Muscle layer of duodenum (tissue), 2 donors: Measurements from ENCODE around the gene ARG2.

Source experiments
- H3K27ac ChIP-seq: one replicate; pipeline ENCODE4 v1.7.0; 2013; ENCODE audit warnings: mild to moderate bottlenecking, low read length
- H3K27me3 ChIP-seq: one replicate; pipeline ENCODE4 v1.7.0; 2013; ENCODE audit warnings: low read depth, mild to moderate bottlenecking, control low read depth, low read length
- H3K36me3 ChIP-seq, 2 donors: one replicate each; pipeline ENCODE4 v1.7.0; 2013; ENCODE audit warnings: low read length in 2 of 2, control low read depth in 1 of 2, mild to moderate bottlenecking in 1 of 2; ENCODE audit not compliant: insufficient read depth in 2 of 2, control insufficient read depth in 1 of 2
- H3K4me1 ChIP-seq, 2 donors: one replicate each; pipeline ENCODE4 v1.7.0; 2013; ENCODE audit warnings: low read length in 2 of 2, mild to moderate bottlenecking in 2 of 2, control low read depth in 1 of 2, moderate library complexity in 1 of 2; ENCODE audit not compliant: insufficient read depth in 2 of 2, control insufficient read depth in 1 of 2
- H3K4me3 ChIP-seq, 2 donors: one replicate each; pipeline ENCODE4 v1.7.0; 2013; ENCODE audit warnings: low read length in 2 of 2, low read depth in 1 of 2, mild to moderate bottlenecking in 1 of 2
- H3K9me3 ChIP-seq, 2 donors: one replicate each; pipeline ENCODE4 v1.7.0; 2013; ENCODE audit warnings: low read length in 2 of 2, control low read depth in 1 of 2, mild to moderate bottlenecking in 1 of 2; ENCODE audit not compliant: control insufficient read depth in 1 of 2
- donor health status: healthy.

ARG2 gene

DNA sequence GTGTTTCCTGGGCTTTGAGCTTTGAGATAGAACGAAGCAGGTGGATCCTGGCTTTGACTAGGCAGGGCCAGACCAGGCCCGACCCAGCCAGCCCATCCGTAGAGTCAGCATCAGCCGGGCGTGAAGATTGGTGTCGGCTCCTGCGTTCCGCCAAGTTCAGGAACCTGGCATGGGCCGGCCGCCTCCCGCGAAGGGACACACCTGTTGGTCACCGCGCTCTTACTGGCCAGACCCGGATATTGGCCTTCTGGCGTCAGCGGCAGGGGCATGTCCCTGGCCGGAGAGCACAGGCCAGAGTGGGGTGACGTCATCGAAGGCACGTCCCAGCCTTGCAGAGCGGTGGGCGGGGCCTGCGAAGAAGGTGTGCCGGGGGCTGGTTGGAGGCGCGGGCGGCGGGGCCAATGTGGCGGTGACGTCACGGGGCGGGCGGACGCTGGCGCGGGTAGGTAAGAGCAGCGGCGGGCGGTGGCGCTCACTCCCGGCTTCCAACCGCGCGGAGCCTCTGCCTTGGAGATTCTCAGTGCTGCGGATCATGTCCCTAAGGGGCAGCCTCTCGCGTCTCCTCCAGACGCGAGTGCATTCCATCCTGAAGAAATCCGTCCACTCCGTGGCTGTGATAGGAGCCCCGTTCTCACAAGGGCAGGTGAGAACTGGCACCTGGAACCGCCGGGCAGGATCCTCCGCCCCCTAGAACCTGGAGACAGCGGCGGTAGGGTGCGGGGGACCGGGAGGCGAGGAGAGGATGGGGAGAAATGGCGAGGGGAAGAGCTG, at the start of gene ARG2:
Gene ARG2, plus strand, starts transcription at position 475 of the 771 bp plus-strand sequence. Its CDS starts 58 bp downstream, at position 533.
- Histone ChIP-seq H3K27me3 (no peaks in the 10 kb centered on the region), H3K27ac (peak within 1 kb of the TSS; percentile 74), H3K4me1 (peaks cover 6 to 26% of the 10 kb centered on the region in 2 donors), H3K4me3 (peak within 1 kb of the TSS; percentile 64 to 75), H3K36me3 (no peaks in the 10 kb centered on the region), H3K9me3 (no peaks in the 10 kb centered on the region)

DNA sequence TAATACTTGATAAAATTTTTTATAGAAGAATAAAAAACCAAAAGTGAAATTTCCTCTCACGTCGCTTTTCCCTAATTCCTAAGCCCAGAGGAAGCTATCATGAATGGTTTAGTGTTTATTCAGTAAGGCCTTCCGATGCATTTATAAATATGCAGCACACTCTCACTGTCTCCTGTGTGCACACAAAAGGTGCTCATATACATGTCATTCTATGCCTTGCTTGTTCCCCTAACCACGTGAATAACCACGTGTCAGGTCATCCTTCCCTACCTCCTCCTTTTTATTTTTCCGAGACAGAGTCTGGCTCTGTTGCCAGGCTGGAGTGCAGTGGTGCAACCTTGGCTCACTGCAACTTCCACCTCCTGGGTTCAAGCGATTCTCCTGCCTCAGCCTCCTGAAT, 49.3 kb upstream of the ARG2 start:
- no peak overlapping the region for H3K27ac ChIP-seq
- H3K36me3 ChIP-seq = no peaks in the 10 kb centered on the region
- H3K4me3 ChIP-seq = no peak overlapping the region
- no peaks in the 10 kb centered on the region for H3K9me3 ChIP-seq
- H3K27me3 ChIP-seq = no peaks in the 10 kb centered on the region
- no peaks in the 10 kb centered on the region for H3K4me1 ChIP-seq

DNA sequence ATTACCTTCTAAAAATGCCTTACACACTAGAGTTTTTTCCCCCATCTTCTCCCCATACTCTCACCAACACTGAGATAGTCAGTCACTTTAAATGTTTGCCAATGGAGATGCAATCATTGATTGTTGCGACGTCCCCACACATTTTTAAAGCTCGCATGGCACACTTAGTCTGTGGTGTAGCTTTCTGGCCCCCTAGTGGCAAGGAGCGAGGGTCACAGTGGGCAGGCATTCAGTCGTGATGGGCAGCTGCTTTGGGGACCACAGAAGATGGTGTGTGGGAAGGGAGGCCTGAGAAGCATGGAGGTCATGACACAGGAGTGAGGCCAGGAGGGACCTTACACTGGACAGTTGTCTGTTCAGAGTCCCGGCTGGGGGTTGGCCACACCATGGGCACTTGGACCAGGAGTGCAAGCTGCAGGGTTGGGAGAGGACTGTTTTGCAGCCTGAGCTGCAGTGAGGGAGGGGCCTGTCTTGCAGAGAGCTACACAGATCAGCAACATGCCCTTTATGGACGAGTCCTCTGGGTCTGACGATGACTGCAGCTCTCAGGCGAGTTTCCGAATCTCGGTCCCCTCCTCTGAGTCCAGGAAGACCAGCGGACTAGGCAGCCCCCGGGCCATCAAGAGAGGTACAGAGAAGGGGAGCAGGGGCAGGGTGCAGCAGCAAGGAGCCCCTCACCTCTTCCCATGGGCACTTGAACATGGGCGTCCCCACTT, 48.3 kb upstream of the ARG2 start:
- H3K36me3 ChIP-seq = no peaks in the 10 kb centered on the region
- no peak overlapping the region for H3K27ac ChIP-seq
- no peak overlapping the region for H3K4me3 ChIP-seq
- no peaks in the 10 kb centered on the region for H3K27me3 ChIP-seq
- no peaks in the 10 kb centered on the region for H3K4me1 ChIP-seq
- no peaks in the 10 kb centered on the region for H3K9me3 ChIP-seq

DNA sequence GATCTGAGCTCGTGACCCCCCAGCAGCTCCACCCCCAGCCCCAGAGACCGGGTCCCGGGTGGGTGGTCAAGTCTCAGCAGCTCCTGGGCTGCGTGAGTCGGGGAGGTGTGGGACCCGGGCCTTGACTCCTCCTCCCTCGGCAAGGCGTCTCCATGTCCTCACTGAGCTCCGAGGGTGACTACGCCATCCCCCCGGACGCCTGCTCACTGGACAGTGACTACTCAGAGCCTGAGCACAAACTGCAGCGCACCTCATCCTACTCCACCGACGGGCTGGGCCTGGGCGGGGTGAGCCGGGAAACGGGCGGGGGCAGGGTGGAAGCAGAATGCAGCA, 47.8 kb upstream of the ARG2 start:
- H3K9me3 ChIP-seq = no peaks in the 10 kb centered on the region
- H3K4me1 ChIP-seq = no peaks in the 10 kb centered on the region
- no peak overlapping the region for H3K27ac ChIP-seq
- H3K27me3 ChIP-seq = no peaks in the 10 kb centered on the region
- H3K4me3 ChIP-seq = no peak overlapping the region
- H3K36me3 ChIP-seq = no peaks in the 10 kb centered on the region

DNA sequence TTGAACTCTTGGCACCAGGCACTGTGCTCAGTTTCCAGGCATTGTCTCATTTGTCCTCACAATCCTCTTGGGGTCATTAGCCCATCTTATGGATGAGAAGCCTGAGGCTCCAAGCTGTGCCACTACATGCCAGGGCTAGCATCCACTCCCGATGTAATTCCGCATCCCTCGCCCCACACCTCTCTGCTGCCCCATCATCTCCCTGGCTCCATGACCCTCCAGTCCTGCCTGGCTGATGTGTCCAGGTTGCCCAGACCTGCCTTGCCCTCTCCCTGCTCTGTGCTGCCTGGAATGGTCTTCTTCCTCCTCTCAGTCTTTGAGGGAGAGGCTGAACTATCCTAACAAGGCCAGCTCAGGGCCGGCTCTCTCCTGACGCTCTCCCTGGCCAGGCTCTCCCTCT, 47.1 kb upstream of the ARG2 start:
- Histone ChIP-seq H3K36me3 (no peaks in the 10 kb centered on the region), H3K4me1 (no peaks in the 10 kb centered on the region), H3K27me3 (no peaks in the 10 kb centered on the region), H3K4me3 (no peak overlapping the region), H3K27ac (no peak overlapping the region), H3K9me3 (no peaks in the 10 kb centered on the region)

DNA sequence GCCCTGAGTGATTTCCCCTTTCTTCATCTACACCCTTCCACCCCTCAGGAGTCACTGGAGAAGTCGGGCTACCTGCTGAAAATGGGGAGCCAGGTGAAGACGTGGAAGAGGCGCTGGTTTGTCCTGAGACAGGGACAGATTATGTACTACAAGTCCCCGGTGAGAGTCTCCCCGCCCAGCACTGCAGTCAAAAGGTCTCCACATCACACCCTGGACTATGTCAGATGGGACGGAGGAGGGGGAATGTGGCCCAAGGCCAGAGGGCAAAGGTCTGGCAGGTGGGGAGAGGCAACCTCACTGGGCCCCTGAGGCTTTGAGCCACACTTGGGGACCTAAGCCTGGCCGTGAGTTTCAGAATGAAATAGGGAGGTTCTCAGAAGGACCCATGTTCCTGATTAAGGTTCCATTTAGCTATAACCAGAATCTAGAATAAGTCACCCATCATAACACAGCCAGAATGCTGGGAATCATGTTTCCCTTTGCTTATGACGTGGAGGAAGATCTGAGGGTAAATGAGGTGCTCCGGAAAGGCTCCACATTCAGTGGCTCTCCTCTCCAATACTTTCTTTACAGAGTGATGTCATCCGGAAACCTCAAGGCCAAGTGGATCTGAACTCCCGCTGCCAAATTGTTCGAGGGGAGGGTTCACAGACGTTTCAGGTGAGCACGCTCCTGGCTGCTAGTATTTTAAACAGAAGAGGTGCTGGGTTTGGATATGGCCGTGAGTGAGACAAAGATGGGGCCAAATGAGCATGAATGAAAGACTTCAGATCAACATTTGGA, 46.3 kb upstream of the ARG2 start:
- Histone ChIP-seq H3K36me3 (no peaks in the 10 kb centered on the region), H3K4me3 (no peak overlapping the region), H3K9me3 (no peaks in the 10 kb centered on the region), H3K27me3 (no peaks in the 10 kb centered on the region), H3K4me1 (no peaks in the 10 kb centered on the region), H3K27ac (no peak overlapping the region)

DNA sequence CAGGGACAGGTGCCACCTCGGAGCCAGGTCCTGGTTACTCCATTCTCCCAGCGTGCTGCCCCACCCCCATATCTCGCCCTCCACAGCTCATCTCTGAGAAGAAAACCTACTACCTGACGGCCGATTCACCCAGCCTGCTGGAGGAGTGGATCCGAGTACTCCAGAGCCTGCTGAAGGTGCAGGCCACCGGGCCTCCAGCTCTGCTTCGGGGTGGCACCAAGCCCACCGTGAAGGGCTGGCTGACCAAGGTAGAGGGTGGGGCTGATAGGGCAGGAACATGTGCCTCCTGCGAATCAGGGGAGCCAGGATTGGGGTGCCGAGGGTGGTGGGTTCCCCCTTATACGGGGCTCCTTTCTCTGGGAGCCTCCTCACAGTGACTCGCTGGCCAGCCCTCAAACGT, 45.6 kb upstream of the ARG2 start:
- peaks cover 0 to 4% of the 10 kb centered on the region in 2 donors for H3K36me3 ChIP-seq

DNA sequence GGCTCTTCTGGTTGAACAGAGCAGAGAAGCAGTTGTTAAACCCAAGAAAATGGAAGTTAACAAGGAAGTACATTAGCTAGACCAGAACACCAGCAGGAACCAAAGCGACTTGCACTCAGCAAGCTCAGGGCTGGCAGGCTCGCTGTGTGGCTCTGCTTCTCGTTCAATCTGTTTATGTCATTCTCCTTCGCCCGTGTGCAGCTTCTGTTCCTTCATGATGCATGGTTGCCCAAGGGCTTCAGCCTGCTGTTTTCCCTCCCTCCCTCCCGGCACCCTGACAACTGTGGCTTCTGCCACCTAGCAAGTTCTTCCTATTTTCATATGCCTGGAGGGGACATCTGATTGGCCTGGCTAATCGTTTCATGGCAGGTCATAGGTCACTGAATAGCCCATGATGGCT, 44.9 kb upstream of the ARG2 start:
- H3K27ac ChIP-seq = no peak overlapping the region
- H3K36me3 ChIP-seq = peaks cover 4% of the 10 kb centered on the region in 2 donors
- no peaks in the 10 kb centered on the region for H3K27me3 ChIP-seq
- no peaks in the 10 kb centered on the region for H3K4me1 ChIP-seq
- H3K9me3 ChIP-seq = no peaks in the 10 kb centered on the region
- H3K4me3 ChIP-seq = no peak overlapping the region

More for the DNA sequence above, 45.6 kb upstream of the ARG2 start:
- Histone ChIP-seq H3K4me1 (no peaks in the 10 kb centered on the region), H3K4me3 (no peak overlapping the region), H3K27me3 (no peaks in the 10 kb centered on the region), H3K9me3 (no peaks in the 10 kb centered on the region), H3K27ac (no peak overlapping the region)

DNA sequence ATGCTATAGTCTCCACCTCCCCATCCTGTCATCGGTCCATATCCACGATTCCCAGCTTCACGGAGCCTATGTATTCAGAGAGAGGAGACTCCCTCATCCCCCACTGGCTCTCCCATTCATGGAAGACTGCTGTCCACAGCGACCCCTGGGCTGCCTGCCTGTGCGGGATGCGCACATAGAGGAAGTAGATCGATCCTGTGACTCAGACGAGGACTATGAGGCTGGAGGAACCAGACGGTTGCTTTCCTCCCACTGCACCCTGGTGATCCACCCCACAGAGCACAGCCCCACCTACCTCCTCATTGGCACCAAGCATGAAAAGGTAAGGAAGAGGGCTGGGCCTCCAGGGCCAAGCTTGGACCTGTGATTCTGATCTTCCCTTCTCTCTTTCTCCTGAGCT, 44.0 kb upstream of the ARG2 start:
- no peaks in the 10 kb centered on the region for H3K4me1 ChIP-seq
- H3K27ac ChIP-seq = no peak overlapping the region

DNA sequence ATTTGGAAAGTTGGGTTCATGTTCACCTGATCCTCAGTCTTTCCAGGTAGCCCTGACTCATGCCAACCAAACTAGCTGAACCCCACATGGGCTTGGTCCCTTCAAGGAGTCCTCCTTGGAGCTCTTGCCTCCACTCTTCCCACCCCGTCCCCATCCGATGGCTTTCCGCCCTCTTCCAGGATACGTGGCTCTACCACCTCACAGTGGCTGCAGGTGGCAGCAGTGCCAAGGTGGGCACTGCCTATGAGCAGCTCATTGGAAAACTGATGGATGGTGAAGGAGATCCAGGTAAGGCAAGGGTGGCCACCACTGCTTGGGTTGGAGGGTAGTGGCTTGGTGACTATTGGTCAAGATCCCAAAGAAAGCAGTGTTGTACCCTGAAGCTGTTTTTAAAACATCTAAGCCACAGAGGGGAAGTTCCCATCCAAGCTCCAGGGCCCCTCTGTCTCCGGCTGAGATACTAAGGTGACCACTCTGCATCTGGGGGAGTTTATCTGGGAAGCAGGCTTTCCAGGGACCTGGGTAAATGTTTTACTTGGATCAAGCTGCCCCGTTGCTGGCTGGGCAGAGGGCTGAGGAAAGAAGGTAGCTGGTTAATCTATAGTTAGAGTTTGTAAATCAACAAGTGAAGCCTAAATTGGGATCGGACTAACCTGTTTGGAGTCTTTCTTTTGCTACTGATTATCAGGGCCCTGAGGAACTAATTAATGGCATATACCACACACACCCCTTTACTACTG, 43.3 kb upstream of the ARG2 start:
- Histone ChIP-seq H3K4me3 (no peak overlapping the region), H3K4me1 (no peaks in the 10 kb centered on the region), H3K36me3 (peaks cover 4 to 8% of the 10 kb centered on the region in 2 donors), H3K9me3 (no peaks in the 10 kb centered on the region), H3K27ac (no peak overlapping the region), H3K27me3 (no peaks in the 10 kb centered on the region)

More for the DNA sequence above, 44.0 kb upstream of the ARG2 start:
- no peaks in the 10 kb centered on the region for H3K27me3 ChIP-seq
- H3K9me3 ChIP-seq = no peaks in the 10 kb centered on the region
- no peak overlapping the region for H3K4me3 ChIP-seq
- H3K36me3 ChIP-seq = peaks cover 4 to 8% of the 10 kb centered on the region in 2 donors
